ENCODE measurements around the gene SVEP1. TPM values are rescaled to one million over a fixed set of nuclear protein-coding genes. Genes with fewer than 3 reads are reported as not detected.

Gene SVEP1
- total and polyA plus RNA-seq, 2 experiments from 2014 or later = 0.18 to 0.63 TPM

DNA sequence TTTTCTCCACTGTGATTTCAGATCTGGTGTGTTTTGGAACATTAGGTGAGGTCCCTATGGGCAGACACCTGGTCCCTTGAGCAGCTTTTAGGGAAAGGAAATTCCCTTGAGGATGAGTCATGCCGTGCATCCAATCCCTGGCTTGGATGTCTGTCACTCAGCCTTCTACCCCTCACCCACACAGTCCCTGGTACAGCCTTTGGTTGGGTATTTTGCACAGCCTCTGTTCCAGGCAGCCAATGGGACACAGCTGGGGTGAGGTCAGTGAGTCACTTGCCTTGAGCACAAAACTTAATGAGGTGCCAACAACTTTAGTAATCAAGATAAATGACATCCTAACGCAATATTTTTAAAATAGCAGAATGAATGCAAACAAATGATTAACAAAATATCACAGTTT, 22.7 kb upstream of the SVEP1 start (continued):
- TF ChIP-seq CTCF (conservative IDR thresholded peaks at IDR 0.05; ENCODE audit: low read depth in 2 of 2) = no peak
- TF ChIP-seq, protein P1, sequence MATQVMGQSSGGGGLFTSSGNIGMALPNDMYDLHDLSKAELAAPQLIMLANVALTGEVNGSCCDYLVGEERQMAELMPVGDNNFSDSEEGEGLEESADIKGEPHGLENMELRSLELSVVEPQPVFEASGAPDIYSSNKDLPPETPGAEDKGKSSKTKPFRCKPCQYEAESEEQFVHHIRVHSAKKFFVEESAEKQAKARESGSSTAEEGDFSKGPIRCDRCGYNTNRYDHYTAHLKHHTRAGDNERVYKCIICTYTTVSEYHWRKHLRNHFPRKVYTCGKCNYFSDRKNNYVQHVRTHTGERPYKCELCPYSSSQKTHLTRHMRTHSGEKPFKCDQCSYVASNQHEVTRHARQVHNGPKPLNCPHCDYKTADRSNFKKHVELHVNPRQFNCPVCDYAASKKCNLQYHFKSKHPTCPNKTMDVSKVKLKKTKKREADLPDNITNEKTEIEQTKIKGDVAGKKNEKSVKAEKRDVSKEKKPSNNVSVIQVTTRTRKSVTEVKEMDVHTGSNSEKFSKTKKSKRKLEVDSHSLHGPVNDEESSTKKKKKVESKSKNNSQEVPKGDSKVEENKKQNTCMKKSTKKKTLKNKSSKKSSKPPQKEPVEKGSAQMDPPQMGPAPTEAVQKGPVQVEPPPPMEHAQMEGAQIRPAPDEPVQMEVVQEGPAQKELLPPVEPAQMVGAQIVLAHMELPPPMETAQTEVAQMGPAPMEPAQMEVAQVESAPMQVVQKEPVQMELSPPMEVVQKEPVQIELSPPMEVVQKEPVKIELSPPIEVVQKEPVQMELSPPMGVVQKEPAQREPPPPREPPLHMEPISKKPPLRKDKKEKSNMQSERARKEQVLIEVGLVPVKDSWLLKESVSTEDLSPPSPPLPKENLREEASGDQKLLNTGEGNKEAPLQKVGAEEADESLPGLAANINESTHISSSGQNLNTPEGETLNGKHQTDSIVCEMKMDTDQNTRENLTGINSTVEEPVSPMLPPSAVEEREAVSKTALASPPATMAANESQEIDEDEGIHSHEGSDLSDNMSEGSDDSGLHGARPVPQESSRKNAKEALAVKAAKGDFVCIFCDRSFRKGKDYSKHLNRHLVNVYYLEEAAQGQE (IDR thresholded peaks at IDR 0.05; ENCODE audit: unreplicated experiment) = no peak

GRCh38 chr9:110601098-110601497, 21.6 kb upstream of the SVEP1 start:
- Histone ChIP-seq H4K20me1 (replicated peaks; ENCODE audit: insufficient read depth) (no peaks in the 10 kb centered on the region), H3K36me3 (ENCODE audit: insufficient read depth) (no peaks in the 10 kb centered on the region), H3F3A (replicated peaks; ENCODE audit: low read depth) (no peaks in the 10 kb centered on the region), H3K9me2 (ENCODE audit: insufficient read depth) (peaks cover 11% of the 10 kb centered on the region), H3K79me2 (replicated peaks; ENCODE audit: insufficient read depth) (no peaks in the 10 kb centered on the region), H3K27me3 (ENCODE audit: insufficient read depth) (no peaks in the 10 kb centered on the region), H3K4me3 (no peak overlapping the region), H3K4me1 (ENCODE audit: insufficient read depth) (peaks cover 4% of the 10 kb centered on the region; the same call in 1 of the 2 replicates), H3K27ac (ENCODE audit: low read depth) (no peak overlapping the region), H2AFZ (peak overlapping the region; percentile 48; the same call in 1 of the 2 replicates), H3K4me2 (no peak overlapping the region)
- H3K9me3 Mint-ChIP-seq = peaks cover 5% of the 10 kb centered on the region; the same call in 2 of the 3 replicates
- TF ChIP-seq POLR2AphosphoS5 (IDR thresholded peaks at IDR 0.05; ENCODE audit: low read depth) (no peak), ZNF331 (CRISPR knock-in tag; IDR thresholded peaks at IDR 0.05; ENCODE audit: low read depth) (peak; percentile 36; the same call in 1 of the 2 replicates)
- ATAC-seq = peak; percentile 93
- no peak overlapping the region for H3K27ac Mint-ChIP-seq
- H3K4me3 Mint-ChIP-seq = no peak overlapping the region
- H3K4me1 Mint-ChIP-seq = peaks cover 18% of the 10 kb centered on the region; the same call in 2 of the 3 replicates
- H3K36me3 Mint-ChIP-seq (ENCODE audit: low read depth) = peaks cover 2% of the 10 kb centered on the region; the same call in 1 of the 3 replicates
- peaks cover 6% of the 10 kb centered on the region for H3K27me3 Mint-ChIP-seq (ENCODE audit: insufficient read depth, low read depth, poor library complexity)
- peak; percentile 54 for DNase-seq (ENCODE audit: low spot score)

DNA sequence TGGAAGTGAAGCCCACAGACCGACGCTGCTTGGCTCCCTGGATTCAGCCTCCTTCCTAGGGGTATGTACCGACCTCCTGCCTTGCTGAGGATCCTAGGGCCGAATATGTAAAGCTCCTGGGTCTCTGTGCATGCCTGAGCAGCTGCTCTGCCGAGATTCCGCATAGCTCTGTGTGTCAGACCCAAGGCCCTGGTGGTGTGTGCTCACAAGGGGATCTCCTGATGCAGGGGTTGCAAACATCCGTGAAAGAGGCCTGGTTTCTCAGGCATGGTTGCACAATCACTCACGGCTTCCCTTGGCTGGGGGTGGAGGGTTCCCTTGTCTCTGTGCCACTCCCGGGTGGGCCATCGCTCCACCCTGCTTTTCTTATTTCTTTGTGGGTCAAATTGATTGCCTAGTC, 19.9 kb upstream of the SVEP1 start:
- Mint-ChIP-seq H3K27ac (peak overlapping the region; percentile 60), H3K4me3 (no peak overlapping the region), H3K4me1 (peaks cover 18% of the 10 kb centered on the region; the same call in 2 of the 3 replicates), H3K9me3 (peaks cover 8% of the 10 kb centered on the region; the same call in 2 of the 3 replicates), H3K36me3 (ENCODE audit: low read depth) (peaks cover 2% of the 10 kb centered on the region; the same call in 1 of the 3 replicates), H3K27me3 (ENCODE audit: insufficient read depth, low read depth, poor library complexity) (peaks cover 6% of the 10 kb centered on the region)
- Histone ChIP-seq H3K9me2 (ENCODE audit: insufficient read depth) (peaks cover 11% of the 10 kb centered on the region), H4K20me1 (replicated peaks; ENCODE audit: insufficient read depth) (no peaks in the 10 kb centered on the region), H3K4me3 (no peak overlapping the region), H3K4me2 (no peak overlapping the region), H3K27ac (ENCODE audit: low read depth) (no peak overlapping the region), H2AFZ (peak overlapping the region; percentile 92), H3K27me3 (ENCODE audit: insufficient read depth) (no peaks in the 10 kb centered on the region), H3F3A (replicated peaks; ENCODE audit: low read depth) (no peaks in the 10 kb centered on the region), H3K36me3 (ENCODE audit: insufficient read depth) (no peaks in the 10 kb centered on the region), H3K79me2 (replicated peaks; ENCODE audit: insufficient read depth) (no peaks in the 10 kb centered on the region), H3K4me1 (ENCODE audit: insufficient read depth) (peaks cover 4% of the 10 kb centered on the region; the same call in 1 of the 2 replicates)
- ATAC-seq (peak; percentile 76), DNase-seq (ENCODE audit: low spot score) (peak; percentile 28)
- TF ChIP-seq POLR2AphosphoS5 (IDR thresholded peaks at IDR 0.05; ENCODE audit: low read depth) (no peak), ZNF114 (CRISPR knock-in tag; IDR thresholded peaks at IDR 0.05) (no peak), ETS1 (IDR thresholded peaks at IDR 0.05) (no peak), CREB1 (CRISPR knock-in tag; IDR thresholded peaks at IDR 0.05; ENCODE audit: low read depth) (no peak)
